ENCODE measurements around the gene BFSP2. TPM values are rescaled to one million over a fixed set of nuclear protein-coding genes. Genes with fewer than 3 reads are reported as not detected.

The BFSP2 gene
- polyA plus RNA-seq, 1 experiment: not detected

- no peaks in the 10 kb centered on the region for H3K27me3 ChIP-seq (ENCODE audit: control insufficient read depth, insufficient read depth, low read length)
- H3K9me3 ChIP-seq (ENCODE audit: control insufficient read depth, insufficient read depth, low read length): no peaks in the 10 kb centered on the region
- CTCF ChIA-PET: interaction anchor here (0.8 to 8.9 kb wide), 6 partner anchors 17 to 655 kb away, joined by 3 to 112 read pairs (median 7); no protein-coding TSS in a partner anchor
- H3K4me3 ChIP-seq (ENCODE audit: low read depth, low read length): no peak overlapping the region
- H3K27ac ChIP-seq (ENCODE audit: low read depth, low read length): no peak overlapping the region
- DNase-seq (ENCODE audit: low read depth, low spot score): no peak
- TF ChIP-seq, protein P1, sequence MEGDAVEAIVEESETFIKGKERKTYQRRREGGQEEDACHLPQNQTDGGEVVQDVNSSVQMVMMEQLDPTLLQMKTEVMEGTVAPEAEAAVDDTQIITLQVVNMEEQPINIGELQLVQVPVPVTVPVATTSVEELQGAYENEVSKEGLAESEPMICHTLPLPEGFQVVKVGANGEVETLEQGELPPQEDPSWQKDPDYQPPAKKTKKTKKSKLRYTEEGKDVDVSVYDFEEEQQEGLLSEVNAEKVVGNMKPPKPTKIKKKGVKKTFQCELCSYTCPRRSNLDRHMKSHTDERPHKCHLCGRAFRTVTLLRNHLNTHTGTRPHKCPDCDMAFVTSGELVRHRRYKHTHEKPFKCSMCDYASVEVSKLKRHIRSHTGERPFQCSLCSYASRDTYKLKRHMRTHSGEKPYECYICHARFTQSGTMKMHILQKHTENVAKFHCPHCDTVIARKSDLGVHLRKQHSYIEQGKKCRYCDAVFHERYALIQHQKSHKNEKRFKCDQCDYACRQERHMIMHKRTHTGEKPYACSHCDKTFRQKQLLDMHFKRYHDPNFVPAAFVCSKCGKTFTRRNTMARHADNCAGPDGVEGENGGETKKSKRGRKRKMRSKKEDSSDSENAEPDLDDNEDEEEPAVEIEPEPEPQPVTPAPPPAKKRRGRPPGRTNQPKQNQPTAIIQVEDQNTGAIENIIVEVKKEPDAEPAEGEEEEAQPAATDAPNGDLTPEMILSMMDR (IDR thresholded peaks at IDR 0.05; ENCODE audit: low read depth, low read length): no peak
- POLR2A ChIA-PET: no interaction called here
Measured at GRCh38 chr3:133381346-133382109, 18.3 kb upstream of the BFSP2 start.

GRCh38 chr3:133383175-133383574 lies 16.7 kb upstream of the BFSP2 start:
- POLR2A ChIA-PET: no interaction called here
- TF ChIP-seq, protein P1 (IDR thresholded peaks at IDR 0.05; ENCODE audit: low read depth, low read length): no peak
- Histone ChIP-seq H3K27me3 (ENCODE audit: control insufficient read depth, insufficient read depth, low read length) (no peaks in the 10 kb centered on the region), H3K9me3 (ENCODE audit: control insufficient read depth, insufficient read depth, low read length) (no peaks in the 10 kb centered on the region), H3K4me3 (ENCODE audit: low read depth, low read length) (no peak overlapping the region), H3K27ac (ENCODE audit: low read depth, low read length) (no peak overlapping the region)
- CTCF ChIA-PET: interaction anchor here (0.6 to 8.9 kb wide), 7 partner anchors 27 to 657 kb away, joined by 3 to 112 read pairs (median 7); no protein-coding TSS in a partner anchor
- no peak for DNase-seq (ENCODE audit: low read depth, low spot score)

GRCh38 chr3:133383741-133384140 lies 16.1 kb upstream of the BFSP2 start:
- no peaks in the 10 kb centered on the region for H3K27me3 ChIP-seq (ENCODE audit: control insufficient read depth, insufficient read depth, low read length)
- DNase-seq (ENCODE audit: low read depth, low spot score): no peak
- ChIA-PET CTCF (interaction anchor here (0.6 to 8.9 kb wide), 5 partner anchors 40 to 657 kb away, joined by 3 to 112 read pairs (median 3); no protein-coding TSS in a partner anchor), POLR2A (no interaction called here)
- no peak overlapping the region for H3K27ac ChIP-seq (ENCODE audit: low read depth, low read length)
- TF ChIP-seq, protein P1 (IDR thresholded peaks at IDR 0.05; ENCODE audit: low read depth, low read length): no peak
- H3K4me3 ChIP-seq (ENCODE audit: low read depth, low read length): no peak overlapping the region
- no peaks in the 10 kb centered on the region for H3K9me3 ChIP-seq (ENCODE audit: control insufficient read depth, insufficient read depth, low read length)

DNA sequence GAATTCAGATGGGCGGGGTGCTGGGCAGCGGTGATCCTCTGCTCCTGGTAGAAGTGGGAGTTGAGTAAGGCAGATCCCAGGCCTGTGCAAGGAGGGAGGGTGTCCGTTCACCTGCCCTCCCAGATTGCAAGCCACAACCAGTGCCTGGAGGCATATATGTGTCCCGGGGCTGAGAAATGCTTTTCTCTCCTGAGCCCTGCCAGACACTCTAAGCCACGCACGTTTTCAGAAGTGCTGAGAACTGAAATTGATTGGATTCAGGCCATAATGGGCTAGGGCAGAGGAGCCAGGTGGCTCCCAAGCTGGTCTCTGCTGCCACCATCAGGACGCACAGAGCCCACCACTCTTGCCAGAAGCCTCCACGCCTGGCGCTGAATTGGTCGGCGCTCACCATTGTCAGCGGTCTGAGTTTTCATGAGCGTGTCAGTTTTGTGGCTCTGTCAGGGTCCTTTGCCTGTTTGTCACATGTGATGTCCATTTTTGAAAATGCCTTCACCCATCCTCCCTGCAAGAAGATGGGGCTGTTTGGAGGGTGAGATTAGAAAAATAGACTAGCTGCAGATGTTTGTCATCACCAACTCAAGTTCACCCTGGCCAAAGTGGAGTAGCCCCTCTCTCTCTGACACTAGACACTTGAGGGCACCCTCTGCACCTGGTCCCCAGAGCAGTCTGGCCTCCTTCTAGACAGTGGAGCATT lies 15.4 kb upstream of the BFSP2 start:
- H3K9me3 ChIP-seq (ENCODE audit: control insufficient read depth, insufficient read depth, low read length): no peaks in the 10 kb centered on the region
- H3K4me3 ChIP-seq (ENCODE audit: low read depth, low read length): no peak overlapping the region
- no peak overlapping the region for H3K27ac ChIP-seq (ENCODE audit: low read depth, low read length)
- CTCF ChIA-PET: interaction anchor here (0.9 to 8.9 kb wide), 7 partner anchors 83 to 658 kb away, joined by 3 to 112 read pairs (median 3); no protein-coding TSS in a partner anchor
- H3K27me3 ChIP-seq (ENCODE audit: control insufficient read depth, insufficient read depth, low read length): no peaks in the 10 kb centered on the region
- peak; percentile 26 for DNase-seq (ENCODE audit: low read depth, low spot score)
- TF ChIP-seq, protein P1 (IDR thresholded peaks at IDR 0.05; ENCODE audit: low read depth, low read length): peak; percentile 89
- POLR2A ChIA-PET: no interaction called here

DNA sequence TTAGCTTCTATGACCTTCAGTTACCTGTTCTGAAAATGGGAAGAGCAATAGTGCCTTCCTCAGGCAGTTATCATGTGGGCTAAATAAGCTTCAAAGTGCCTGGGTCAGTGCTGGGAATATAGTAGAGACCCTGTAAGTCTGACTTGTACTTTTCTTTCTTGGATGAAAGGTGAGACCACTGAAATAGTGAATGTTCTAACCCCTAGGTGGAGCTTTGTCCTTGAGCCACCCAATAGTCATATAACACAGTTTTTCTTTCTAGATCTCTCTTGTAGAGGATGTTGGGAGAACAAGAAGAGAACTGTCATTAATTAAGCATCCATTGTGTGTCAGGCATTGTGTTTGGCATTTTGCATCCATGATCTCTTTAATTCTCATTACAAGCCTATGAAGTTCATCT lies 13.0 kb upstream of the BFSP2 start:
- H3K4me3 ChIP-seq (ENCODE audit: low read depth, low read length): no peak overlapping the region
- H3K27ac ChIP-seq (ENCODE audit: low read depth, low read length): no peak overlapping the region
- H3K9me3 ChIP-seq (ENCODE audit: control insufficient read depth, insufficient read depth, low read length): no peaks in the 10 kb centered on the region
- no peak for DNase-seq (ENCODE audit: low read depth, low spot score)
- H3K27me3 ChIP-seq (ENCODE audit: control insufficient read depth, insufficient read depth, low read length): no peaks in the 10 kb centered on the region
- CTCF ChIA-PET: interaction anchor here (0.6 to 8.9 kb wide), 5 partner anchors 24 to 660 kb away, joined by 3 to 112 read pairs (median 3); no protein-coding TSS in a partner anchor
- POLR2A ChIA-PET: no interaction called here
- TF ChIP-seq, protein P1 (IDR thresholded peaks at IDR 0.05; ENCODE audit: low read depth, low read length): no peak

Data from AG04450 (cell line).